ENCODE results near the gene KCNA10.

DNA sequence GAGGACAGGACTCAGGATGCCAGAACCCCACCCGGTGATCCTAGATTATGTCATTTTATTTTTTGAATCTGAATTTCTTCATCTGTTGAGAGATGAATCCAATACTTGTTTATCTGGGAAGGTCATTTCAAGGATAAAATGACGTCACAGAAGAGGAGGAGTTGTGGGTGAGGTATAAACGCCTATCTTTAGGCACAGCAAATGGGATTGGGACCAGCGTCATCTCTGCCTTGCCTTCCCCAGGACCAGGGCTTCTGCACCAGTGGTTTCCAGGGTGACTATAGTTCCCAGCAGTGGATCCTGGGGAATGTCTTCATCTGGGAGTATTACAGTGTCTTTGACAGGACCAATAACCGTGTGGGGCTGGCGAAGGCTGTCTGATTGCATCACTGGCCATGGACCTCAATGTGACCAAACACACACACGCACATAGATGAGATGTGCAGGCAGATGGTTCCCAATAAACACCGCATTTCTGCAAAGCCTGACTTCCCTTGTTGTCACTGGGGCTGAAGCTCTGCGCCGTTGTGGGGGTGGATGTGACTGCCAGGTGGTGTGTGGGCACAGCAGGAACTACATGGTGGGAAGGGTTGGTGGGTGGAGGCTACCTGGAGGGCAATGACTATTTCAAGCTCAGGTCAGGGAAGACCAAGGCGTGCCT is 28.1 kb downstream of the KCNA10 start:
- no peak for TF ChIP-seq FOXP2 (optimal IDR thresholded peaks at IDR 0.05; ENCODE audit: borderline replicate concordance, extremely low read depth, extremely low read length, insufficient read depth)
- TF ChIP-seq TAF1 (IDR thresholded peaks at IDR 0.05; ENCODE audit: borderline replicate concordance, insufficient read depth, low read length): no peak

Data from PFSK-1 (cell line).